ENCODE data around the gene TRANK1. TPM values are rescaled to one million over a fixed set of nuclear protein-coding genes. Genes with fewer than 3 reads are reported as not detected.

The TRANK1 gene
- total RNA-seq, 2 donors from 2014 or later = 3.6 to 7.8 TPM

DNA sequence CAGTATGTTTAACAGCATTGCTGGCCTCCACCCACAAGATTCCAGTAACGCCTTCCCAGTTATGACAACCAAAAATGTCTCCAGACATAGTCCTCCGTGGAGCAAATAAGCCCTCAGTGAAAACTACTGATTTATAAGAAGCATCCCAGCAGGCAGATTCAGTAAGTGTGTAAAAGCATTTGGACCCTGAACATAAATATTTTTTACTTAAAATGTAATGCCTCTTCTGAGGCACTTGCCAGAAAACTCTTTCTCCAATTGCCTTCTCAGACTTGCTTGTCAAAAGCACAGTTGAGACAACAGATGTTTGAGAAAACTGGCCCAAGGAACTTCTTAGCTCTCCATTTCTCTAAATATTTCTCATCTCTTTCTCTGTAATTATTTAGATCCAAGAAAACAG lies 148.7 kb downstream of the TRANK1 start:
- 57 to 68% methylated on average over 2 of the region's 2 CpGs for WGBS, 2 donors
- Histone ChIP-seq H3K4me3 (no peak overlapping the region), H3K9me3 (no peaks in the 10 kb centered on the region), H3K27ac (no peak overlapping the region), H3K36me3 (replicated peaks in 1 of 2; ENCODE audit: insufficient read depth in 1 of 2, low read depth in 2 of 2) (no peaks in the 10 kb centered on the region), H3K27me3 (no peaks in the 10 kb centered on the region), H3K4me1 (no peaks in the 10 kb centered on the region)
- intact Hi-C loops (cut with DNase I) = no loop called here
- no peak for ATAC-seq
- DNase-seq = no peak
- TF ChIP-seq, protein P1, sequence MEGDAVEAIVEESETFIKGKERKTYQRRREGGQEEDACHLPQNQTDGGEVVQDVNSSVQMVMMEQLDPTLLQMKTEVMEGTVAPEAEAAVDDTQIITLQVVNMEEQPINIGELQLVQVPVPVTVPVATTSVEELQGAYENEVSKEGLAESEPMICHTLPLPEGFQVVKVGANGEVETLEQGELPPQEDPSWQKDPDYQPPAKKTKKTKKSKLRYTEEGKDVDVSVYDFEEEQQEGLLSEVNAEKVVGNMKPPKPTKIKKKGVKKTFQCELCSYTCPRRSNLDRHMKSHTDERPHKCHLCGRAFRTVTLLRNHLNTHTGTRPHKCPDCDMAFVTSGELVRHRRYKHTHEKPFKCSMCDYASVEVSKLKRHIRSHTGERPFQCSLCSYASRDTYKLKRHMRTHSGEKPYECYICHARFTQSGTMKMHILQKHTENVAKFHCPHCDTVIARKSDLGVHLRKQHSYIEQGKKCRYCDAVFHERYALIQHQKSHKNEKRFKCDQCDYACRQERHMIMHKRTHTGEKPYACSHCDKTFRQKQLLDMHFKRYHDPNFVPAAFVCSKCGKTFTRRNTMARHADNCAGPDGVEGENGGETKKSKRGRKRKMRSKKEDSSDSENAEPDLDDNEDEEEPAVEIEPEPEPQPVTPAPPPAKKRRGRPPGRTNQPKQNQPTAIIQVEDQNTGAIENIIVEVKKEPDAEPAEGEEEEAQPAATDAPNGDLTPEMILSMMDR (IDR thresholded peaks at IDR 0.05) = no peak
- TF ChIP-seq POLR2A (IDR thresholded peaks at IDR 0.05) = no peak

- ATAC-seq (no peak), DNase-seq (no peak)
- Histone ChIP-seq H3K27me3 (no peaks in the 10 kb centered on the region), H3K4me3 (no peak overlapping the region), H3K4me1 (no peaks in the 10 kb centered on the region), H3K36me3 (replicated peaks in 1 of 2; ENCODE audit: insufficient read depth in 1 of 2, low read depth in 2 of 2) (no peaks in the 10 kb centered on the region), H3K9me3 (no peaks in the 10 kb centered on the region), H3K27ac (no peak overlapping the region)
- intact Hi-C loops (cut with DNase I) = no loop called here
- WGBS, 2 donors = 60 to 73% methylated on average over 1 of the region's 1 CpG
- TF ChIP-seq, protein P1 (IDR thresholded peaks at IDR 0.05) = no peak
- no peak for TF ChIP-seq POLR2A (IDR thresholded peaks at IDR 0.05)
Measured at GRCh38 chr3:36795622-36796021, 149.2 kb downstream of the TRANK1 start.

- DNase-seq (no peak), ATAC-seq (no peak)
- no peak for TF ChIP-seq POLR2A (IDR thresholded peaks at IDR 0.05)
- TF ChIP-seq, protein P1 (IDR thresholded peaks at IDR 0.05) = no peak
- H3K4me3 ChIP-seq = no peak overlapping the region
- intact Hi-C loops (cut with DNase I) = no loop called here
- no peak overlapping the region for H3K27ac ChIP-seq
- WGBS, 2 donors = 34 to 45% methylated on average over 2 to 4 of the region's 4 CpGs
- H3K4me1 ChIP-seq = no peaks in the 10 kb centered on the region
- no peaks in the 10 kb centered on the region for H3K36me3 ChIP-seq (replicated peaks in 1 of 2; ENCODE audit: insufficient read depth in 1 of 2, low read depth in 2 of 2)
- H3K27me3 ChIP-seq = no peaks in the 10 kb centered on the region
- H3K9me3 ChIP-seq = no peaks in the 10 kb centered on the region
Measured at GRCh38 chr3:36792342-36792741, 152.5 kb downstream of the TRANK1 start.

DNA sequence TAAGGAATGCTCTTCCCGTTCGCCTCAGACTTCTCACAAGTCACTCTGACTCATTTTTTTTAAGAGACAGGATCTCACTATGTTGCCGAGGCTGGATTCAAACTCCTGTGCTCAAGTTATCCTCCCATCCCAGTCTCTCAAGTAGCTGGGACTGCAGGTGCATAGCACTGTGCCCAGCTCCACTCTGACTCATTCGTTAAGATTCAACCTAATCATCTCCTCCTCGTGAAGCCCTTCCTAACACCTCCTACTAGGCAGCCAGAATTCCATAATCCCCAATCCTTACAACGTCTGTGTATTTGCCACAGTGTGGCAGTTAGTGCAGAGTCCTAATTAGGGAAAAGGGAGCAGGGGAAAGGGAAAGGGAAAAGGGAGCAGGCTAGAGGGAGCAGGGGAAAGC lies 154.1 kb downstream of the TRANK1 start:
- H3K9me3 ChIP-seq = no peaks in the 10 kb centered on the region
- no peaks in the 10 kb centered on the region for H3K27me3 ChIP-seq
- intact Hi-C loops (cut with DNase I) = no loop called here
- H3K4me1 ChIP-seq = no peaks in the 10 kb centered on the region
- no peak for DNase-seq
- TF ChIP-seq POLR2A (IDR thresholded peaks at IDR 0.05) = no peak
- TF ChIP-seq, protein P1 (IDR thresholded peaks at IDR 0.05) = no peak
- H3K4me3 ChIP-seq = no peak overlapping the region
- 47 to 48% methylated on average over 5 of the region's 6 CpGs for WGBS, 2 donors
- H3K27ac ChIP-seq = no peak overlapping the region
- H3K36me3 ChIP-seq (replicated peaks in 1 of 2; ENCODE audit: insufficient read depth in 1 of 2, low read depth in 2 of 2) = no peaks in the 10 kb centered on the region
- ATAC-seq = no peak
